ENCODE data around the gene CD300LG.

CD300LG gene

GRCh38 chr17:43909537-43910231 lies 62.7 kb downstream of the CD300LG start:
- Histone ChIP-seq H3K36me3 (ENCODE audit: low read length) (no peaks in the 10 kb centered on the region), H3F3A (ENCODE audit: insufficient read depth) (no peaks in the 10 kb centered on the region), H3K27ac (ENCODE audit: low read depth, low read length) (no peak overlapping the region), H3K4me2 (ENCODE audit: low read depth, low read length, poor library complexity, severe bottlenecking) (no peak overlapping the region), H3K4me3 (ENCODE audit: insufficient read depth, low read length, poor library complexity, severe bottlenecking) (no peak overlapping the region), H4K20me1 (ENCODE audit: low read depth, low read length) (no peaks in the 10 kb centered on the region), H3K79me2 (ENCODE audit: insufficient read depth, low read length) (no peaks in the 10 kb centered on the region), H3K9me2 (replicated peaks; ENCODE audit: insufficient read depth, low read length) (no peaks in the 10 kb centered on the region), H3K9me3 (ENCODE audit: insufficient read depth, low read length) (no peaks in the 10 kb centered on the region), H2AFZ (ENCODE audit: low read depth, low read length, severe bottlenecking) (no peak overlapping the region), H3K9ac (ENCODE audit: low read length) (no peak overlapping the region), H3K27me3 (ENCODE audit: low read length) (no peaks in the 10 kb centered on the region)
- no peak for TF ChIP-seq EZH2phosphoT487 (conservative IDR thresholded peaks at IDR 0.05; ENCODE audit: low read length)
- TF ChIP-seq CTCF (IDR thresholded peaks at IDR 0.05; ENCODE audit: insufficient read depth, low read length, poor library complexity, severe bottlenecking), result no peak

- no peaks in the 10 kb centered on the region for H4K20me1 ChIP-seq (ENCODE audit: low read depth, low read length)
- H3K4me2 ChIP-seq (ENCODE audit: low read depth, low read length, poor library complexity, severe bottlenecking), result no peak overlapping the region
- no peak for TF ChIP-seq CTCF (IDR thresholded peaks at IDR 0.05; ENCODE audit: insufficient read depth, low read length, poor library complexity, severe bottlenecking)
- no peak for TF ChIP-seq EZH2phosphoT487 (conservative IDR thresholded peaks at IDR 0.05; ENCODE audit: low read length)
- no peaks in the 10 kb centered on the region for H3K9me2 ChIP-seq (replicated peaks; ENCODE audit: insufficient read depth, low read length)
- no peak overlapping the region for H2AFZ ChIP-seq (ENCODE audit: low read depth, low read length, severe bottlenecking)
- no peaks in the 10 kb centered on the region for H3K27me3 ChIP-seq (ENCODE audit: low read length)
- no peaks in the 10 kb centered on the region for H3K79me2 ChIP-seq (ENCODE audit: insufficient read depth, low read length)
- H3K27ac ChIP-seq (ENCODE audit: low read depth, low read length), result no peak overlapping the region
- no peak overlapping the region for H3K4me3 ChIP-seq (ENCODE audit: insufficient read depth, low read length, poor library complexity, severe bottlenecking)
- H3K9me3 ChIP-seq (ENCODE audit: insufficient read depth, low read length), result no peaks in the 10 kb centered on the region
- no peak overlapping the region for H3K9ac ChIP-seq (ENCODE audit: low read length)
- no peaks in the 10 kb centered on the region for H3K36me3 ChIP-seq (ENCODE audit: low read length)
- no peaks in the 10 kb centered on the region for H3F3A ChIP-seq (ENCODE audit: insufficient read depth)
Measured at GRCh38 chr17:43911904-43912303, 64.9 kb downstream of the CD300LG start.

- Histone ChIP-seq H3K79me2 (ENCODE audit: insufficient read depth, low read length) (no peaks in the 10 kb centered on the region), H3K4me2 (ENCODE audit: low read depth, low read length, poor library complexity, severe bottlenecking) (no peak overlapping the region), H3K36me3 (ENCODE audit: low read length) (no peaks in the 10 kb centered on the region), H3F3A (ENCODE audit: insufficient read depth) (no peaks in the 10 kb centered on the region), H3K9me3 (ENCODE audit: insufficient read depth, low read length) (no peaks in the 10 kb centered on the region), H3K4me3 (ENCODE audit: insufficient read depth, low read length, poor library complexity, severe bottlenecking) (no peak overlapping the region), H3K9ac (ENCODE audit: low read length) (no peak overlapping the region), H2AFZ (ENCODE audit: low read depth, low read length, severe bottlenecking) (no peak overlapping the region), H3K27me3 (ENCODE audit: low read length) (no peaks in the 10 kb centered on the region), H3K9me2 (replicated peaks; ENCODE audit: insufficient read depth, low read length) (no peaks in the 10 kb centered on the region), H3K27ac (ENCODE audit: low read depth, low read length) (no peak overlapping the region), H4K20me1 (ENCODE audit: low read depth, low read length) (no peaks in the 10 kb centered on the region)
- TF ChIP-seq EZH2phosphoT487 (conservative IDR thresholded peaks at IDR 0.05; ENCODE audit: low read length) (no peak), CTCF (IDR thresholded peaks at IDR 0.05; ENCODE audit: insufficient read depth, low read length, poor library complexity, severe bottlenecking) (no peak)
Measured at GRCh38 chr17:43912635-43913304, 65.8 kb downstream of the CD300LG start.
